SK-N-SH (cell line): Measurements from ENCODE around the gene ENO1.

Source experiments
- EP300 ChIP-seq, 2 experiments: IDR thresholded peaks; 2 replicates each; pipeline versions ENCODE4 v1.4.0 to v1.6.1; 2012; ENCODE audit warnings: borderline replicate concordance in 1 of 2, low read depth in 1 of 2, low read length in 1 of 2
- MAX ChIP-seq: IDR thresholded peaks from 2 replicates; pipeline ENCODE4 v1.4.0; 2012; ENCODE audit warnings: low read depth
- RAD21 ChIP-seq: IDR thresholded peaks from 2 replicates; pipeline ENCODE4 v1.6.1; 2012; ENCODE audit warnings: mild to moderate bottlenecking, low read length
- SIN3A ChIP-seq: IDR thresholded peaks from 2 replicates; pipeline ENCODE4 v1.6.1; 2012; ENCODE audit warnings: low read depth, mild to moderate bottlenecking, low read length, moderate library complexity, borderline replicate concordance
- SMC3 ChIP-seq: IDR thresholded peaks from 2 replicates; pipeline ENCODE4 v1.6.1; 2012; ENCODE audit warnings: low read depth, low read length, improper control_type of control experiment
- TF ChIP-seq, protein P1 (sequence below): fragments of 200-600 bp; sonication (generic); IDR thresholded peaks from 2 replicates; pipeline ENCODE4 v1.6.1; 2017; ENCODE audit warnings: antibody characterized with exemption, mild to moderate bottlenecking, moderate library complexity

DNA sequence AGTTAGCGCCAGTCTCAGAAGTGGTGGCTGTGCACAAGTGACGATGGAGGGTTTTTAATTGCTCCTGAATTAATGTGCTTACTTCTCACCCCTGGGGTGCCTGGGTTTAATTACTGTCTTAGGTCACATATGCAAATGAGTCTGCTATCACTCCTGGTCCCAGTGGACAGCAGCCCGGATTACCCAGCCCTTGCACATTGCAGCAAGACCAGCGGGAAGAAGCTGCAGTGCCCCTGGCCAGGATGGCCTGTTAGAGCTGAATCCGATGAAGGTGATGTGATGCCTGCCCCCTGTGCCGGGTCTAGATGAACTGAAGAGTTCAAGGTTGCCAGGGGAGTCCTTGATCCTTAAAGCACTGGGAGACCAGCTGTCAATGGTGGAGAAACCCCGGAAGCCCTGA lies 24.2 kb downstream of the ENO1 start:
- TF ChIP-seq, protein P1, sequence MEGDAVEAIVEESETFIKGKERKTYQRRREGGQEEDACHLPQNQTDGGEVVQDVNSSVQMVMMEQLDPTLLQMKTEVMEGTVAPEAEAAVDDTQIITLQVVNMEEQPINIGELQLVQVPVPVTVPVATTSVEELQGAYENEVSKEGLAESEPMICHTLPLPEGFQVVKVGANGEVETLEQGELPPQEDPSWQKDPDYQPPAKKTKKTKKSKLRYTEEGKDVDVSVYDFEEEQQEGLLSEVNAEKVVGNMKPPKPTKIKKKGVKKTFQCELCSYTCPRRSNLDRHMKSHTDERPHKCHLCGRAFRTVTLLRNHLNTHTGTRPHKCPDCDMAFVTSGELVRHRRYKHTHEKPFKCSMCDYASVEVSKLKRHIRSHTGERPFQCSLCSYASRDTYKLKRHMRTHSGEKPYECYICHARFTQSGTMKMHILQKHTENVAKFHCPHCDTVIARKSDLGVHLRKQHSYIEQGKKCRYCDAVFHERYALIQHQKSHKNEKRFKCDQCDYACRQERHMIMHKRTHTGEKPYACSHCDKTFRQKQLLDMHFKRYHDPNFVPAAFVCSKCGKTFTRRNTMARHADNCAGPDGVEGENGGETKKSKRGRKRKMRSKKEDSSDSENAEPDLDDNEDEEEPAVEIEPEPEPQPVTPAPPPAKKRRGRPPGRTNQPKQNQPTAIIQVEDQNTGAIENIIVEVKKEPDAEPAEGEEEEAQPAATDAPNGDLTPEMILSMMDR: no peak
- TF ChIP-seq SMC3: no peak
- TF ChIP-seq MAX: no peak
- no peak for TF ChIP-seq SIN3A
- TF ChIP-seq RAD21: no peak
- TF ChIP-seq EP300 (IDR thresholded peaks at IDR 0.05; ENCODE audit: borderline replicate concordance in 1 of 2, low read depth in 1 of 2, low read length in 1 of 2): no peak
